H1 (cell line): Measurements from ENCODE around the gene LCORL. TPM values are rescaled to one million over a fixed set of nuclear protein-coding genes. Genes with fewer than 3 reads are reported as not detected.

Experiments used
- CTCF ChIA-PET: fragments of 300-600 bp; sonication (Branson Sonifier 250); formaldehyde crosslinking; loops from one replicate; lab custom pipeline; 2021; ENCODE audit not compliant: partially characterized antibody; lab: Charles Lee
- POLR2A ChIA-PET: fragments of 300-600 bp; sonication (Branson Sonifier 250); formaldehyde crosslinking; loops from one replicate; lab custom pipeline; 2021; ENCODE audit warnings: inconsistent platforms; ENCODE audit not compliant: partially characterized antibody; lab: Charles Lee
- DNase-seq, 2 experiments: peaks; one replicate each; pipeline versions ENCODE4 v3.0.0 to v3.0.0-alpha.2; 2010 to 2022; ENCODE audit warnings: low spot score in 2 of 2, low read depth in 1 of 2, mixed read lengths in 1 of 2
- FAIRE-seq: peaks from 2 replicates; lab custom pipeline; 2011; peaks lifted over from hg19 to GRCh38; lab: Jason Lieb, UNC
- H2AFZ ChIP-seq: 2 replicates; pipeline ENCODE4 v1.8.1; 2012; ENCODE audit warnings: low read length, inconsistent platforms
- H2AK5ac ChIP-seq: 2 replicates; pipeline ENCODE4 v1.6.1; 2013; ENCODE audit warnings: low read depth, low read length
- H2BK120ac ChIP-seq: replicated peaks from 2 replicates; pipeline ENCODE3; 2013; ENCODE audit warnings: low read depth, low read length, inconsistent platforms
- H2BK12ac ChIP-seq: 2 replicates; pipeline ENCODE4 v1.6.1; 2013; ENCODE audit warnings: low read depth, low read length
- H2BK15ac ChIP-seq: 2 replicates; pipeline ENCODE4 v1.6.1; 2013; ENCODE audit warnings: low read length
- H2BK20ac ChIP-seq: 2 replicates; pipeline ENCODE4 v1.6.1; 2013; ENCODE audit warnings: low read length
- H2BK5ac ChIP-seq: 2 replicates; pipeline ENCODE4 v1.6.1; 2013; ENCODE audit warnings: low read depth, low read length
- H3K14ac ChIP-seq: 2 replicates; pipeline ENCODE4 v1.6.1; 2013; ENCODE audit warnings: inconsistent platforms; ENCODE audit not compliant: insufficient read length
- H3K18ac ChIP-seq: 2 replicates; pipeline ENCODE4 v1.6.1; 2013; ENCODE audit warnings: low read length; ENCODE audit errors: extremely low read depth
- H3K23ac ChIP-seq: 2 replicates; pipeline ENCODE4 v1.6.1; 2013; ENCODE audit warnings: inconsistent platforms; ENCODE audit not compliant: insufficient read length
- H3K23me2 ChIP-seq: 2 replicates; pipeline ENCODE4 v1.6.1; 2013; ENCODE audit warnings: low read depth, low read length
- H3K27ac ChIP-seq: 2 replicates; pipeline ENCODE4 v1.6.1; 2011; ENCODE audit warnings: low read depth, low read length, inconsistent platforms
- H3K27me3 ChIP-seq, 4 experiments: replicated peaks in 1 of 4; 1 replicate in 1 of 4; 2 replicates in 3 of 4; pipeline versions ENCODE4 v1.6.1 to v1.8.1; 2011 to 2013; ENCODE audit warnings: low read length in 3 of 4, mild to moderate bottlenecking in 3 of 4, inconsistent platforms in 2 of 4, mixed read lengths in 2 of 4, moderate library complexity in 1 of 4; ENCODE audit not compliant: control insufficient read depth in 3 of 4, insufficient read depth in 3 of 4; ENCODE audit errors: extremely low read depth in 1 of 4
- H3K36me3 ChIP-seq, 4 experiments: 2 replicates each; pipeline versions ENCODE4 v1.6.1 to v1.8.1; 2011 to 2013; ENCODE audit warnings: mild to moderate bottlenecking in 4 of 4, low read length in 3 of 4, moderate library complexity in 2 of 4, control low read depth in 1 of 4, inconsistent platforms in 1 of 4; ENCODE audit not compliant: insufficient read depth in 4 of 4, control insufficient read depth in 2 of 4
- H3K4ac ChIP-seq: replicated peaks from 2 replicates; pipeline ENCODE3; 2013; ENCODE audit warnings: low read length, low read depth, mixed read lengths, inconsistent platforms; ENCODE audit not compliant: insufficient read length
- H3K4me1 ChIP-seq, 4 experiments: replicated peaks in 1 of 4; 1 replicate in 1 of 4; 2 replicates in 3 of 4; pipeline versions ENCODE4 v1.6.1 to v1.8.1; 2011 to 2013; ENCODE audit warnings: low read length in 3 of 4, inconsistent platforms in 2 of 4, mixed read lengths in 1 of 4; ENCODE audit not compliant: insufficient read depth in 4 of 4, control insufficient read depth in 3 of 4
- H3K4me2 ChIP-seq, 2 experiments: 2 replicates each; pipeline versions ENCODE4 v1.6.1 to v1.8.1; 2011 to 2013; ENCODE audit warnings: low read depth in 2 of 2, low read length in 2 of 2, control low read depth in 1 of 2, inconsistent platforms in 1 of 2, mild to moderate bottlenecking in 1 of 2; ENCODE audit not compliant: insufficient read depth in 1 of 2
- H3K4me3 ChIP-seq, 4 experiments: fragments of 200-600, 300-600 bp in 1 of 4; sonication (generic), shearing (Covaris generic), sonication (Bioruptor Twin) in 1 of 4; 2 replicates each; pipeline versions ENCODE4 v1.5.1 to v1.8.1; 2011 to 2016; ENCODE audit warnings: low read length in 4 of 4, low read depth in 3 of 4, control low read depth in 2 of 4, inconsistent platforms in 2 of 4, mild to moderate bottlenecking in 2 of 4, mixed read lengths in 1 of 4, moderate library complexity in 1 of 4; ENCODE audit not compliant: insufficient read depth in 2 of 4; ENCODE audit errors: extremely low read depth in 1 of 4
- H3K56ac ChIP-seq: replicated peaks from 2 replicates; pipeline ENCODE3; 2013; ENCODE audit warnings: low read depth, mild to moderate bottlenecking, mixed read lengths, low read length, inconsistent platforms; ENCODE audit not compliant: insufficient read length
- H3K79me1 ChIP-seq: 2 replicates; pipeline ENCODE4 v1.6.1; 2013; ENCODE audit warnings: low read depth, low read length, control low read depth
- H3K79me2 ChIP-seq, 2 experiments: 2 replicates each; pipeline versions ENCODE4 v1.6.1 to v1.8.1; 2012 to 2013; ENCODE audit warnings: low read length in 2 of 2, mild to moderate bottlenecking in 2 of 2, inconsistent platforms in 1 of 2; ENCODE audit not compliant: insufficient read depth in 2 of 2, control insufficient read depth in 1 of 2
- H3K9ac ChIP-seq, 4 experiments: replicated peaks in 1 of 4; 1 replicate in 1 of 4; 2 replicates in 3 of 4; pipeline versions ENCODE4 v1.6.1 to v1.8.1; 2011 to 2013; ENCODE audit warnings: low read depth in 3 of 4, low read length in 3 of 4, control low read depth in 2 of 4, mild to moderate bottlenecking in 2 of 4, moderate library complexity in 2 of 4, inconsistent platforms in 1 of 4; ENCODE audit errors: extremely low read depth in 1 of 4
- H3K9me3 ChIP-seq, 2 experiments: 2 replicates each; pipeline versions ENCODE4 v1.6.1 to v1.8.1; 2012 to 2013; ENCODE audit warnings: mild to moderate bottlenecking in 2 of 2, moderate library complexity in 2 of 2, control low read depth in 1 of 2, inconsistent platforms in 1 of 2, low read depth in 1 of 2, low read length in 1 of 2, mixed read lengths in 1 of 2; ENCODE audit not compliant: insufficient read depth in 2 of 2
- H4K20me1 ChIP-seq, 2 experiments: replicated peaks in 1 of 2; 2 replicates each; pipeline versions ENCODE3 to v1.8.1; 2011 to 2013; ENCODE audit warnings: inconsistent platforms in 2 of 2, low read length in 2 of 2, mild to moderate bottlenecking in 1 of 2; ENCODE audit not compliant: insufficient read depth in 2 of 2, control insufficient read depth in 1 of 2
- H4K5ac ChIP-seq: 2 replicates; pipeline ENCODE4 v1.6.1; 2013; ENCODE audit warnings: low read length, low read depth, mixed read lengths, inconsistent platforms; ENCODE audit not compliant: insufficient read length
- H4K8ac ChIP-seq: 2 replicates; pipeline ENCODE4 v1.8.0; 2013; ENCODE audit warnings: mild to moderate bottlenecking, moderate library complexity, low read length, inconsistent platforms; ENCODE audit not compliant: insufficient read depth; ENCODE audit errors: extremely low read depth
- H4K91ac ChIP-seq: replicated peaks from 2 replicates; pipeline ENCODE3; 2013; ENCODE audit warnings: low read length, mixed read lengths, inconsistent platforms; ENCODE audit not compliant: insufficient read length
- BACH1 ChIP-seq: IDR thresholded peaks from 2 replicates; pipeline ENCODE4 v1.6.1; 2012; ENCODE audit warnings: low read length, improper control_type of control experiment
- RAD21 ChIP-seq, 2 experiments: IDR thresholded peaks in 1 of 2; conservative IDR thresholded peaks in 1 of 2; 2 replicates each; pipeline ENCODE4 v1.6.1; 2011; ENCODE audit warnings: low read depth in 2 of 2, low read length in 2 of 2, improper control_type of control experiment in 1 of 2, inconsistent platforms in 1 of 2, mild to moderate bottlenecking in 1 of 2, moderate library complexity in 1 of 2
- WGBS, 2 experiments: shearing (Covaris generic) in 1 of 2; methylation state at CpG; one replicate each; pipeline versions ENCODE4 v1.1.6 to v1.1.7; 2013 to 2015; ENCODE audit warnings: low lambda C conversion rate in 2 of 2, mixed read lengths in 2 of 2, inconsistent platforms in 1 of 2, low coverage in 1 of 2, missing lambda C conversion rate in 1 of 2; ENCODE audit not compliant: insufficient replicate concordance in 2 of 2, insufficient coverage in 1 of 2, insufficient read length in 1 of 2; ENCODE audit errors: extremely low coverage in 1 of 2, missing lambda C conversion rate in 1 of 2; 5-methylcytosine and 5-hydroxymethylcytosine counted together
- polyA plus RNA-seq, 7 experiments: library from polyadenylated mRNA; depleted of rRNA in 3 of 7; stranded (reverse) in 5 of 7; unstranded in 2 of 7; fragments of >200 nt in 5 of 7; fragments of 200-250 nt in 2 of 7; gene quantifications; 1 replicate in 5 of 7; 2 replicates in 1 of 7; 4 replicates in 1 of 7; pipeline versions ENCODE4 v1.2.1 to v1.2.3, GENCODE V29; 2011 to 2013; ENCODE audit warnings: missing spikeins in 2 of 7, mixed read lengths in 2 of 7
- total RNA-seq: library from RNA; stranded (reverse); fragmentation: NEBNext Ultra II Directional; extraction: Animal tissue kit (Norgen Biotek cat#: 25700); gene quantifications from 2 replicates; pipeline ENCODE4 v1.2.1, GENCODE V29; 2021
- TF ChIP-seq, protein P1 (sequence below), 3 experiments: IDR thresholded peaks; 1 replicate in 2 of 3; 2 replicates in 1 of 3; pipeline versions ENCODE4 v1.5.1 to v1.6.1; 2011; ENCODE audit warnings: low read length in 3 of 3, mild to moderate bottlenecking in 3 of 3, inconsistent platforms in 2 of 3, low read depth in 1 of 3, moderate library complexity in 1 of 3; ENCODE audit not compliant: insufficient read depth in 1 of 3; ENCODE audit errors: control extremely low read depth in 1 of 3

Gene LCORL
- total and polyA plus RNA-seq, 2 of the 8 experiments (the other 6 are each of a cell fraction or from before 2014, with no cell fraction given): 2.2 to 19.2 TPM

DNA sequence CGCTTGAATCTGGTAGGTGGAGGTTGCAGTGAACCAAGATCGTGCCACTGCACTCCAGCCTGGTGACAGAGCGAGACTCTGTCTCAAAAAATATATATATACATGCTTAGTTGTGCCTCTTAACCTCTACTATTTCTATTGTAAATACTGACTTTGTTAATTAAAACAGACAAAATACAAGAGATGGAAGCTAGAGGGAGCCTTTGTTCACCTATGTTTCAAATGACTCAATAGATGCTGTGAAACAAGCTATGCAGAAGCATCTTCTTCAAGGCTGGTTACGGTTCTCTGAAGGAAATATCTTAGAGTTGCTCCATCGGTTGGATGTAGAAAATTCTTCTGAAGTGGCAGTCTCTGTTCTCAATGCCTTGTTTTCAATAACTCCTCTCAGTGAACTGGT is 204.5 kb downstream of the LCORL start:
- 90% methylated on average over 5 of the region's 5 CpGs; no CpG with 5 or more reads in 1 of the 2 experiments for WGBS, 2 experiments

More for the DNA sequence above, 204.5 kb downstream of the LCORL start:
- Histone ChIP-seq H3K4me1 (no peaks in the 10 kb centered on the region), H2BK15ac (no peak overlapping the region), H3K36me3 (peaks cover 0 to 51% (median 19%) of the 10 kb centered on the region in 4 experiments), H2BK20ac (no peak overlapping the region), H3K4me3 (no peak overlapping the region), H2BK12ac (no peak overlapping the region), H3K4ac (no peak overlapping the region), H4K8ac (no peak overlapping the region), H3K23ac (no peak overlapping the region), H2BK5ac (no peak overlapping the region), H3K79me2 (peaks cover 3 to 64% of the 10 kb centered on the region in 2 experiments; a peak in 3 of 4 replicates), H4K91ac (no peak overlapping the region), H4K5ac (no peak overlapping the region), H3K27me3 (no peaks in the 10 kb centered on the region), H2AK5ac (no peak overlapping the region), H4K20me1 (peaks cover 0 to 1% of the 10 kb centered on the region in 2 experiments)
- FAIRE-seq: no peak
- no peak for DNase-seq
- TF ChIP-seq, protein P1, sequence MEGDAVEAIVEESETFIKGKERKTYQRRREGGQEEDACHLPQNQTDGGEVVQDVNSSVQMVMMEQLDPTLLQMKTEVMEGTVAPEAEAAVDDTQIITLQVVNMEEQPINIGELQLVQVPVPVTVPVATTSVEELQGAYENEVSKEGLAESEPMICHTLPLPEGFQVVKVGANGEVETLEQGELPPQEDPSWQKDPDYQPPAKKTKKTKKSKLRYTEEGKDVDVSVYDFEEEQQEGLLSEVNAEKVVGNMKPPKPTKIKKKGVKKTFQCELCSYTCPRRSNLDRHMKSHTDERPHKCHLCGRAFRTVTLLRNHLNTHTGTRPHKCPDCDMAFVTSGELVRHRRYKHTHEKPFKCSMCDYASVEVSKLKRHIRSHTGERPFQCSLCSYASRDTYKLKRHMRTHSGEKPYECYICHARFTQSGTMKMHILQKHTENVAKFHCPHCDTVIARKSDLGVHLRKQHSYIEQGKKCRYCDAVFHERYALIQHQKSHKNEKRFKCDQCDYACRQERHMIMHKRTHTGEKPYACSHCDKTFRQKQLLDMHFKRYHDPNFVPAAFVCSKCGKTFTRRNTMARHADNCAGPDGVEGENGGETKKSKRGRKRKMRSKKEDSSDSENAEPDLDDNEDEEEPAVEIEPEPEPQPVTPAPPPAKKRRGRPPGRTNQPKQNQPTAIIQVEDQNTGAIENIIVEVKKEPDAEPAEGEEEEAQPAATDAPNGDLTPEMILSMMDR (IDR thresholded peaks at IDR 0.05; ENCODE audit: control extremely low read depth in 1 of 3, insufficient read depth in 1 of 3, low read depth in 1 of 3, low read length in 3 of 3): peak in 2 of 3 experiments; percentile 4 to 45; a peak in 2 of 4 replicates
- TF ChIP-seq RAD21 (IDR thresholded peaks at IDR 0.05 in 1 of 2, conservative IDR thresholded peaks at IDR 0.05 in 1 of 2; ENCODE audit: low read depth in 2 of 2, low read length in 2 of 2): peak; percentile 41 to 43
- TF ChIP-seq BACH1: no peak
- TF ChIP-seq, all 59 proteins: peak for 2
- no peak overlapping the region for H2BK120ac ChIP-seq
- H2AFZ ChIP-seq: no peak overlapping the region
- no peak overlapping the region for H3K18ac ChIP-seq
- H3K79me1 ChIP-seq: no peaks in the 10 kb centered on the region
- no peak overlapping the region for H3K56ac ChIP-seq
- H3K23me2 ChIP-seq: no peaks in the 10 kb centered on the region
- no peaks in the 10 kb centered on the region for H3K9me3 ChIP-seq
- no peak overlapping the region for H3K4me2 ChIP-seq
- CTCF ChIA-PET: interaction anchor here (0.9 to 2.2 kb wide), 23 partner anchors 9 to 777 kb away, joined by 3 to 12 read pairs (median 5); no protein-coding TSS in a partner anchor
- H3K27ac ChIP-seq: no peak overlapping the region
- H3K14ac ChIP-seq: no peak overlapping the region
- no peak overlapping the region for H3K9ac ChIP-seq
- POLR2A ChIA-PET: interaction anchor here (0.8 to 1.2 kb wide), 5 partner anchors 8 to 35 kb away, joined by 3 to 5 read pairs (median 4); no protein-coding TSS in a partner anchor
